NB4 (cell line): Measurements from ENCODE around the gene DPEP3.
"Not testable (repeated sequence)": the region's sequence is repeated elsewhere in the genome, so short reads cannot be mapped to it uniquely, and the experiment has no call there.

ENCODE experiments used
- DNase-seq: peaks from one replicate; pipeline ENCODE4 v3.0.0; 2010; ENCODE audit warnings: low read depth
- H3K4me3 ChIP-seq: one replicate; pipeline ENCODE4 v1.5.1; 2011; ENCODE audit warnings: mild to moderate bottlenecking, low read depth, low read length, moderate library complexity
- CTCF ChIP-seq: IDR thresholded peaks from one replicate; pipeline ENCODE4 v1.5.1; 2012; ENCODE audit warnings: low read depth, low read length
- MAX ChIP-seq: IDR thresholded peaks from 2 replicates; pipeline ENCODE4 v1.6.1; 2011; ENCODE audit warnings: low read depth, low read length
- MYC ChIP-seq: IDR thresholded peaks from 2 replicates; pipeline ENCODE4 v1.6.1; 2011; ENCODE audit warnings: low read depth, low read length
- POLR2A ChIP-seq: IDR thresholded peaks from 2 replicates; pipeline ENCODE4 v1.6.1; 2011; ENCODE audit warnings: mild to moderate bottlenecking; ENCODE audit not compliant: insufficient read length; ENCODE audit errors: extremely low read depth

Gene DPEP3

GRCh38 chr16:67976205-67976604, 4.1 kb downstream of the DPEP3 start:
- H3K4me3 ChIP-seq = no peak overlapping the region
- DNase-seq = no peak
- TF ChIP-seq POLR2A = no peak
- no peak for TF ChIP-seq MYC
- TF ChIP-seq MAX = no peak
- TF ChIP-seq CTCF = no peak

- no peak for DNase-seq
- TF ChIP-seq CTCF = no peak
- TF ChIP-seq MAX = no peak
- no peak for TF ChIP-seq POLR2A
- no peak for TF ChIP-seq MYC
- no peak overlapping the region for H3K4me3 ChIP-seq
Observed at GRCh38 chr16:67975321-67976105, 4.8 kb downstream of the DPEP3 start.

- DNase-seq = not testable (repeated sequence)
Observed at GRCh38 chr16:67972285-67972684, 8.0 kb downstream of the DPEP3 start.

GRCh38 chr16:67971111-67971510, 9.2 kb downstream of the DPEP3 start:
- DNase-seq = no peak
- TF ChIP-seq MAX (no peak), POLR2A (no peak), CTCF (no peak), MYC (no peak)
- no peak overlapping the region for H3K4me3 ChIP-seq

More at GRCh38 chr16:67972285-67972684, 8.0 kb downstream of the DPEP3 start:
- not testable (repeated sequence) for H3K4me3 ChIP-seq

- DNase-seq = no peak
Observed at GRCh38 chr16:67969254-67970039, 10.9 kb downstream of the DPEP3 start.

More at GRCh38 chr16:67969254-67970039, 10.9 kb downstream of the DPEP3 start:
- TF ChIP-seq MAX (no peak), CTCF (no peak), MYC (no peak), POLR2A (no peak)
- no peak overlapping the region for H3K4me3 ChIP-seq
